ENCODE data around the gene ARSD.
A peak's percentile ranks its signal among the peaks of the same experiment; 100 is the strongest.
"Not testable (repeated sequence)": the region's sequence is repeated elsewhere in the genome, so short reads cannot be mapped to it uniquely, and the experiment has no call there.

The ARSD gene, protein sequence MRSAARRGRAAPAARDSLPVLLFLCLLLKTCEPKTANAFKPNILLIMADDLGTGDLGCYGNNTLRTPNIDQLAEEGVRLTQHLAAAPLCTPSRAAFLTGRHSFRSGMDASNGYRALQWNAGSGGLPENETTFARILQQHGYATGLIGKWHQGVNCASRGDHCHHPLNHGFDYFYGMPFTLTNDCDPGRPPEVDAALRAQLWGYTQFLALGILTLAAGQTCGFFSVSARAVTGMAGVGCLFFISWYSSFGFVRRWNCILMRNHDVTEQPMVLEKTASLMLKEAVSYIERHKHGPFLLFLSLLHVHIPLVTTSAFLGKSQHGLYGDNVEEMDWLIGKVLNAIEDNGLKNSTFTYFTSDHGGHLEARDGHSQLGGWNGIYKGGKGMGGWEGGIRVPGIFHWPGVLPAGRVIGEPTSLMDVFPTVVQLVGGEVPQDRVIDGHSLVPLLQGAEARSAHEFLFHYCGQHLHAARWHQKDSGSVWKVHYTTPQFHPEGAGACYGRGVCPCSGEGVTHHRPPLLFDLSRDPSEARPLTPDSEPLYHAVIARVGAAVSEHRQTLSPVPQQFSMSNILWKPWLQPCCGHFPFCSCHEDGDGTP

DNA sequence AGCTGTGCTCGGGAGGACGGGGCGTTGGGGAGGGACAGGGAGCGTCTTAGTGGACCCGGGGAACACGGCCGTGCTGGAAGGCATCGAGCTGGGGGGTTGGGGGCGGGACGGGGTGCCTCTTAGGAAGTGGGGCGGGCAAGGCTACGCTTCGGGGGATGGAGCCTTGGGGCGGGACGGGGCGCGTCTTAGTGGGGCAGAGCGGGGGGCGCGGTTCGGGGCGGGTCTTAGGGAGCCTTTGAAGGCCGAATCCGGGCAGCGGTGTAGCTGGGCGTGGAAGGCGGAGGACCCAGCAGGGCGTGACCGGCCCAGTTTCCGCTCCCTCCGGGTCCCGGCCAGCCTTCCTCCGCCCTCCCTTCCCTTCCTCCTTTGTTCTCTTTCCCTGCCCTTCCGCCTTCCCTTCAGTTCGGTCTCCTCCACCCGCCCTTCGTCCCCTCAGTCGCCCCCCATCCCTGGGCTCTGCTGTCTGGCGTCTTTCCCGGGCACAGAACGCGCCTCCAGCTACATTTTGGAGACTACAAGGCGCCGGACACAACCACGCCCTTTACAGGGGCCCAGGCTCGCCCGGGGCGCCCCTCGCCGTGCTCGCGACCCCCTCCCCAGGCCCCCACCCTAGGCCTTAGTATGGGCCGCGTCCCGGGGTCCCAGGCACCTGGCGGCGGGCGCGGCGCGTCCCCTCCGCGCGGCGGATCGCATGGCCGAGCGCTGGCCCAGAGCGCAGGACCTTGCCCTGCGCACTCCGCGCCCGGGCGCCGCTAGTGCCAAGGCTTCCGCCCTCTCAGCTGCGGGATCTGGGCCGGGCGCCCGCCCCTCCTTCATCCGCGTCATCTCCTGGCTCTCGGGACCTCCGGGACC is at the start of gene ARSD:
TSS of gene ARSD (minus strand) at position 757 of the 852 bp plus-strand sequence. CDS start at position 693, 64 bp downstream.
- DNase-seq: peak; percentile 53

DNA sequence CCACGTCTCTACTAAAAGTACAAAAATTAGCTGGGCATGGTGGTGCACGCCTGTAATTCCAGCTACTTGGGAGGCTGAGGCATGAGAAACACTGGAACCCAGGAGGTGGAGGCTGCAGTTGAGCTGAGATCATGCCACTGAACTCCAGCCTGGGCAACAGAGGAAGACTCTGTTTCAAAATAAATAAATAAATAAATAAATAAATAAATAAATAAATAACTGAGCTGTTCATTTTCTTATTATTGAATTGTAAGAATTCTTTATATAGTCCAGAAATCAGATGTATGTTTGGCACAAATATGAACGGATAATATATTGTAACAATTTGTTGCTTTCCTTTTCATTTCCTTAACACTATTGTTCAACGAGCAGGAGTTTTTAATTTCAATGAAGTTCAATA is 49.5 kb upstream of the ARSD start:
- DNase-seq: not testable (repeated sequence)

DNA sequence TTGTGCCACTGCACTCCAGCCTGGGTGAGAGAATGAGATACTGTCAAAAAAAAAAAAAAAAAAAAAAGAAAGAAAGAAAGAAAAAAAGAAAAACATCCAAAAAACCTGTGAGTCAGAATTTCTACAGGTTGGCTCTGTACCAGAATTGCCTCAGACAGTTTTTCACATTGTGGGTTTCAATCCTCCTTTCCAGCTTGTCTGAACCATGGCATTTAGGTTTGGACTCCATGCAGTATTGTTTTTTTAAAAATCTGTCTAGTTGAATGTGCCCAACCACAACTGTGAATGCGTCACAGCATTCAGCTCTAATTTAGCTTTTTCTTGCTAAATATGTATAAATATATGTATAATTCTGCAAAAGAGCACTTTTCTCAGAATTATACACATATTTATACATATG is 45.8 kb upstream of the ARSD start:
- DNase-seq: no peak

DNA sequence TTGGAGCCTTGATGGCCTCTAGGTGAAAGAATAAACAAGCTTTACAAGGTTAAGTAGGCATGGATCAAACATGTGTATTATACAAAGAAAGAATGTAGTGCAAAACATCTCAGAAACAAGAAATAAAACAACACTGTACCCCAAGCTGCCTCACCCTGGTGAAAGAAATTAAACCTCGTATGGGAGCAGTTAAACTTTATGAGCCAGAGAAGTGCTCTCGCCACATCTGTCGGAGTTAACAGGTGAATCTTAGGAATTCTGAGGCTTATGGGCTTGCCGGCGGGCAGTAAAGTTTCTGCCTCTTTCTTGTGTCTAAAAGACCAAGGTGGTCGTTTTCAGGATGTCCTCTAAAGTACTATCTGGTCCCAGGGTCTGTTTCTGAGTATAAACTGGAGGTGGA is 43.3 kb upstream of the ARSD start:
- DNase-seq: no peak

DNA sequence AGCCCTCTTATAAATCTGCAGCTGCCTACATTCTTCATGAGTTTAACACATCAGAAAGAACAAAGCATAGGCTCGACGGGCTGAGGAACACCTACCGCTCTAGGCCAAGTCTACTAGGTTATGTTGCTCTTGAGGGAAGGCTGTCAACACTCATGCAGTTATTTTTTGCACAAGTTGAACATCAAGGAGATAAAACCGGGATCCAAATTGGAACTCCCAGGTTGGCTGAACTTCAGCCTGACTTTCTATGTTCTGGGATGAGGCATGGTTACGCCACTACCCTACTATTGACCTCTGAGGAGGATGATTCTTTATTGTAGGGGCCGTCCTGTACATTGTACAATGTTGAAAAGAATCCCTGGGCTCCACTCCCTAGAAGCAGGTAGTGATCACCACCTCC is 39.9 kb upstream of the ARSD start:
- no peak for DNase-seq

DNA sequence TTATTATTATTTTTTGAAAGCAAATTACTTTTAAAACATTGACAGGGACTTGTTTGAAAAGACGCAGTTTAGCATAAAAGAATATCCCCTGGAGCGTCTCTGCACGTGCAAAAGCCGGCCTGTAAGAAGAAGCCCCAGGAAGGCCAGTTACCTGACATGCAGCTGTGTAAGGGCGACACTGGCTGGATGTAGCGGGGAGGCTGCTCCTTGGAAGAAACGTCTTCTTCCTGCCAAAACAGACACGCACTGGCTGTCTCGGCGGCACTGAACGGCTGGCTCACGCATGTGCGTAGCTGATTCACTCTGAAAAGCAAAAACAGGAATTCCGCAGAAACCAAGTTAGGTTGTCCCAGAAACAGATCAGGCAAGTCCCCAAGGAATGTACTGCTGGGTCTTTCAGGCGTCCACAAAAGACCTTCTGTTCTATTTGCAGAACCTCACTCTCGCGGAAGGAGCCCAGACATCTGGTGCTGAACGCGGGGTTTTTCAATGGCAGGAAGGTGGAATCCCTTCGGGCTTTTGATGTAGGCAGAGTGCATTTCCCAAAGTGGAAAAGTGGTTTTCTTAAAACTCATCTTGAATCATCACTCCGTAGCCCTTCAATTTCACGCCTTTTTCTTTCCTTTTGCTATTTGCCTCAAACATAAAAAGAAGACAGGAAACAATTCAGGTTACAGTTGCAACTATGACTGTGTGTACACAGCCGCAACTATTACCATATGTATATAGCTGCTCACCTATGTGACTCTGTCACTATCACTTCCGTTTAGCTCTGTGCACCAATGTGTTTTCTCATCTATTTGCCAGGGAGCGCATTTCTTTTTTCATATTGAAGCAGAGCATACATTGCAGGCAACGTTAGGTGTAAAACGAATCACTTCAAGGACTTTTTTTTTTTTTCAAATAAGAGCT is 39.1 kb upstream of the ARSD start:
- DNase-seq: peak; percentile 1

DNA sequence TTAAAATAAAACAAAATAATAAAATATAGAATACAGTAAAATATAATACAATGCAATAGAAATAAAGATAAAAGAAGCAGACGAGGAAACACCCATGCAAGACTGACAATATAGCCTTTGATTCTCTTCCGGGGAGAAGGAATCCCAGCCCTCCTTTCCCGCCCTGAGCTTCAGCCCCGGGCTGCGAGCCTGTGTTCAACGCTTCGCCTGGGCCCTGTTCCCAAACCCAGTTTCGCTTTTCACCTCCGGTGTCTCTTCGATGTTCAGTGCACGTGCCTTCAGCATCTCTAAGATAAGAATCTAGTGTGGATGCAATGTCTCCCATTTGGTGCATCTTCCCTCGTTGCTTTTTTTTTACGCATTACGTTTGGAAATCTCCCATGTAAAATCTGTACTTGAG is 38.4 kb upstream of the ARSD start:
- DNase-seq: no peak

DNA sequence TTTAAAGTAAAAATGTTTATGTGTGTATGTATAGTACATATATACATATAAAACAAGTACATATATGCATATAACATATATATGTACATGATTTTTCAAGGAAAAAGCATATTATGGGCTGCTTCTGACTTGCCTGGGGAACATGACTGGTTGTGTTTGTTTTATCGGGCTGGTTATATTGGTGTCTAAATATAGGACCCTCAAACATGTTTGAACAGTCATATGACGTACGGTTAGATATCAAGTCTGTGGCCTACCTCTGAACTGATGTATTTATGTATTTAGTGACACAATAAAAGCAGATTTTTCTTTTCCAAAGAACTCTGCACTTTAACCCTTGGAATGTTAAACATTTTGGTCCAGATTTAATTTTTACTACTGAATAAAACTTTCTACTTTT is 37.9 kb upstream of the ARSD start:
- no peak for DNase-seq

DNA sequence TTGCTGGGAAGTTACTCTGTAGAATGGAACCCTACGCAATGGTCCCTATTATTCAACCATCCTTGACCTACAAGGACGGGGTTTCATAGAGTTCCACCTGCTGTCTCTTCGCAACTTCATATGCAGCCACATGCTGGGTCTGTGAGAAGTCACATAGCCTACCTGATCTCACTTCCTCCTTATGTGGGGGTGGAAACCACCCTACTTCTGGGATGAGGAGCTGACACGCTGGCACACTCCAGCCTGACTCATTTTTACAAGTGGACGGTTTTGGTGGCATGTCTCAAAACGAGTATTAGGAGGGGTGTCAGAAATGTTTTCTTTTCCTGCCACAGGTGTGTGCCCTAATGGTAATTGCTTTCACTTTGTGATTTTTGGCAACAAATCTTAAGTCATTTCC is 36.8 kb upstream of the ARSD start:
- no peak for DNase-seq

DNA sequence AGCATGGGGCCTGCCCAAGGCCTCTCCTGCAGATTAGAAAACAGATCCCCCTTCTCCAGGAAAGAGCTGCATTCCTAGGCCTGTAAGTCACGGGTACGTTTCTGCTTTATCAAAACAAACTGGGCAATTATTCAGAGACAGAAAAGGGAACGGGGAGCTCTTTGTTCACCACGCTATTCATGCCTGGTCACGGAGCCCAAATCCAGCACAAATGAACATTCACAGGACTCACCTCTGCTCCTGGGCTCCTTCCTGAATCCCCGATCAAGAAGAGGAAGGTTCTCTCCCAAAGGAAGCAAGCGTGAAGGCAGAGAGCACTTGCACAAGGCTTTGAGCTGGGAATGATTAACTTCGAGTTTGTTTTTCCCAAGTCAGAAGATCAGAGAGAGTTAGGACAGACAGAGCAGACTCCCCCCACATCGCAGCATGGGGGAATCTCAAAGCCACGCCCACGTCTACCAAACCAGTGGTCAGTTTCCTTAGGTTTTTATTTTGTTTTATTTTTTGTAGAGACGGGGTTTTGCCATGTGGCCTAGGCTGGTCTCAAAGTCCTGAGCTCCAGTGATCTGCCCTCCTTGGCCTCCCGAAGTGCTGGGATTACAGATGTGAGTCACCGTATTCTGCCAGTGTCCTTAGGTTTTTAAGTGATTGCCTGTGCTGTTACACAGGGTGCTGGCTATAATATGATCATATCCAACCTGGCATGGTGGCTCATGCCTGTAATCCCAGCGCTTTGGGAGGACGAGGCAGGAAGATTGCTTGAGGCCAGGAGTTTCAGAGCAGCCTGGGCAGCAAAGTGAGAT is 35.1 kb upstream of the ARSD start:
- DNase-seq: not testable (repeated sequence)

DNA sequence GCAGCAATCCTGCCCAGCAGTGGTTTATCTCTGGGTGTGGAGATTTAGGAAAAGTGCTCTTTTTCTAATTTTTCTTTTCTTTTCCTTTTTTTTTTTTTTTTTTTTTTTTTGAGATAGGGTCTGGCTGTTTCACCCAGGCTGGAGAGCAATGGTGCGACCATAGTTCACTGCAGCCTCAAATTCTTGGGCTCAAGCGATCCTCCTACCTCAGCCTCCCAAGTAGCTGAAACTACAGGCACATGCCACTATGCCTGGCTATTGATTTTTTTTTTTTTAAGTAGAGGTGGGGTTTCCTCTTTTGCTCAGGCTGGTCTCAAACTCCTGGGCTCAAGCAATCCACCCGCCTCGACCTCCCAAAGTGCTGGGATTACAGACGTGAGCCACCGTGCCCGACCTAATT is 34.3 kb upstream of the ARSD start:
- DNase-seq: not testable (repeated sequence)

DNA sequence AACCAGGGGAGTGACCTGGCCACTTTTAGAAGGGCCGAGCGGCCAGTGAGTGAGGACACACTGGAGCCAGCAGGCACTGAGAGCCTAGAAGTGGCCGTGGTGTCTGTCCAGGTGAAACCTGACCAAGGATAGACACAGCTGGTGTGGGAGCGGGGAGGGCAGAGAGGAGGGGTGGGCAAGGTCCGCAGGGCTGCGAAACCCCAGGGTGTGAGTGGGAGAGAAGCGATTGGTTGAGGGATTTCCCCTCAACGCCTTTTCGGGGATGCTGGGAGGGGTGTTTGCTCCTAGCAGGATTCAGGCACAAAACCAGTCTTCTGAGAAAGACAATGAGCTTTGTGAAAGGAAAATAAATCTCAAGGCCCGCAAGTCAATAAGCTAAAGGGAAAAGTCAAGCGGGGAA is 33.2 kb upstream of the ARSD start:
- DNase-seq: no peak

DNA sequence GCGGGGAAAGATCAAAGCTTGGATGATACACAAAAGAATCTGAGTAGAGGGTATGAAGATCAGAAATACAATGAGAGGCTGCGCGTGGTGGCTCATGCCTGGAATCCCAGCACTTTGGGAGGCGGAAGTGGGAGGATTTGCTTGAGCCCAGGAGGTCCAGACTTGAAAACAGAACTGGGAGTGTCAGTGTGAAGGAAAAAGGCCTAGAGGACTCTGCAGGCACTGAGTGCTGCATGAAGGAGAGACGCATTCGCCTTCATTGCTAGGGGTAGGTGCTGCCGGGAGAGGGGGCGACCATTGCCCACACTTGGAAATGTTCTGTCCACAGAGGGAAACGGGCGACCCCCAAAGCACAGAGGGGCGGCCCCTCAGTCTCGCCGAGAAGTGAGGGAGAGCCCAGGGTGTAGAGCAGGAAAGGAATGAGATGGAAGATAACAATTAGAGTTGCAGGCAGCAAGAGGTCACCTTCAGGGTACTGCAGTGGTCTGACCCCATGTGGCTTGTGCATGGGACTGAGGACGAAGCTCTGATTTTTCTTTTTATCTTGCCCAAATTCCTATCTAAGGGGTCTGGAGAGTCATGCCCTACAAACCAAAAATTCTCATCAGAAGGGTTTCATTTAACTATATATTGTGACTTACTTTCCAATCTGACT is 31.8 kb upstream of the ARSD start:
- DNase-seq: no peak

DNA sequence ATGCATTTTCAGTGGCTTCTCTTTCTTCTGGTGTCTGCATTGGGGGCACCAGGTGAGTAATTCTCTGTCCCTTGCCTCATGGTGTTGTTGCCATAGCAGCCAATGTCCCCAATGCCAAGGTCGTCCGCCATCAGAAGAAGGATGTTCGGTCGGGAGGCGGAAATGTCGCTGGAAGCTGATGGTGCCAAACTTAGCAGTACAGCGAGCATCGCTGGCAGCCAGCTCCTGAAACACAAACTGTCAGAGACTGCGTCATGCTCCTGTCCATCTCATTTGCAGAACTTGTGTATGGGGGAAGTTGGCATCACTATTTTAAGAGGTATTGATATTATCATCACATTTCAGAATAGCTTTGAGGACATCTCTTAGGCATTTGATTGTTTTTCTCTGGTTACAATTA is 29.1 kb upstream of the ARSD start:
- no peak for DNase-seq

DNA sequence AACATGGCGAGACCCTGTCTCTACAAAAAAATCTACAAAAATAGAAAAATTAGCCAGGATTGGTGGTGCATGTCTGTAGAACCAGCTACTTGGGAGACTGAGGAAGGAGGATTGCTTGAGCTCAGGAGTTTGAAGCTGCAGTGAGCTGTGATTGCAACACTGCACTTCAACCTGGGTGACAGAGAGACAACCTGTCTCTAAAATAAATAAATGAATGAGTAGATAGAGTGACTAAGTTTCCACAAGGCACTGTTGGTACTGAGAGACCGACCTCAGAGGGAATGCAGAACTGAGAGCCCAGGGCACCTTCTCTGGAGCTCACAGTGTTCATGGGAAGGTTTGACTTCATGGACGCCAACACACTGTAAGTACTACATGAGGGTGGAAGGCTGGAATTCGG is 26.7 kb upstream of the ARSD start:
- no peak for DNase-seq

DNA sequence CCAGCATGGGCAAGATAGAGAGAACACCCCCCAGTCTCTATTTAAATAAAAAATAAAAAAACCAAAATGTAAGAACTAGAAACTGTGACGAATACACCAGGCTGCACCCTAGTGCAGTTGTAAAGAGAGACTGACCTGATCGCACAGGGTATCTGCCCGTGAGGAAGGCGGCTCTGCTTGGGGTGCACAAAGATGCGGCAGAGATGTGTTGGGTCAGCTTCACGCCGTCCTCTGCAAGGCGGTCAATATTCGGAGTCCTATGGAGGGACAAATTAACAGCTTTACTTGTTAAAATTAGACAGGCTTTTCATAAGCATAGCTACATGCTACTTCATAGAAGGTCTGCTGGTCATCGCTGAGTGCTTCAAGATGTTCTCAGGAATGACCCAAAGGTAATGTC is 26.1 kb upstream of the ARSD start:
- DNase-seq: no peak

DNA sequence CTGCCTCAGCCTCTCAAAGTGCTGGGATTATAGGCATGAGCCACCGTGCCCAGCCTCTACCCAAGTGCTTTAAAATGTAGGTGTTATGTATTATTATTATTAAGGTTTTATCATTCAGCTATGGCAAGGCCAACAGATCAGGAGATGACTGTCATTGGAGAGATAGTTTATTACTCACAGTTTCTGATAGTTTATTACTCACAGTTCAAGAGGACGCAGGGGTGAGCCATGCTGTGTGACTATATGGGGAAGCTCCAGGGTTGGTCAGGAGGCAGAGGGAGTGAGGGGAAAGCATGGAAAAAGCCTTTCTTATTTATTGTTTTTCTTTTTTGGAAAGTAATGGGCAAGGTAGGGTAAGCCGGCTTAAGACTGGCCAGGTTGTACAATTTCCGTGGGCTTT is 25.4 kb upstream of the ARSD start:
- DNase-seq: no peak

DNA sequence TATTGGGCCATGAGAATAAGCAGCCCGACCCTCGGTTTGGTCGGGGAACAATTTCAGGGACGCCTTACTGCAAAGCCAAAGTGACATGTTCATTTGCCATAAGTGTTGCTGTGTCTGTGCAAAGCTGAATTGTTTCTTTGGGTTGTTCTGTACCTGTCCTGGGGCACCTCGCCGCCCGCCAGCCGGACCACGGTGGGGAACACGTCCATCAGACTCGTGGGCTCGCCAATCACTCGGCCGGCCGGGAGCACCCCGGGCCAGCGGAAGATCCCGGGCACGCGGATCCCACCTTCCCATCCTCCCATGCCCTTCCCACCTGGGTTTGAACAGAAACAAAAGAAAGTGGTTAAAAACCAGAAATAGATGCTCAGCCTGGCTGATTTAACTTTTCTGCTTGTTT is 8.8 kb upstream of the ARSD start:
- not testable (repeated sequence) for DNase-seq

DNA sequence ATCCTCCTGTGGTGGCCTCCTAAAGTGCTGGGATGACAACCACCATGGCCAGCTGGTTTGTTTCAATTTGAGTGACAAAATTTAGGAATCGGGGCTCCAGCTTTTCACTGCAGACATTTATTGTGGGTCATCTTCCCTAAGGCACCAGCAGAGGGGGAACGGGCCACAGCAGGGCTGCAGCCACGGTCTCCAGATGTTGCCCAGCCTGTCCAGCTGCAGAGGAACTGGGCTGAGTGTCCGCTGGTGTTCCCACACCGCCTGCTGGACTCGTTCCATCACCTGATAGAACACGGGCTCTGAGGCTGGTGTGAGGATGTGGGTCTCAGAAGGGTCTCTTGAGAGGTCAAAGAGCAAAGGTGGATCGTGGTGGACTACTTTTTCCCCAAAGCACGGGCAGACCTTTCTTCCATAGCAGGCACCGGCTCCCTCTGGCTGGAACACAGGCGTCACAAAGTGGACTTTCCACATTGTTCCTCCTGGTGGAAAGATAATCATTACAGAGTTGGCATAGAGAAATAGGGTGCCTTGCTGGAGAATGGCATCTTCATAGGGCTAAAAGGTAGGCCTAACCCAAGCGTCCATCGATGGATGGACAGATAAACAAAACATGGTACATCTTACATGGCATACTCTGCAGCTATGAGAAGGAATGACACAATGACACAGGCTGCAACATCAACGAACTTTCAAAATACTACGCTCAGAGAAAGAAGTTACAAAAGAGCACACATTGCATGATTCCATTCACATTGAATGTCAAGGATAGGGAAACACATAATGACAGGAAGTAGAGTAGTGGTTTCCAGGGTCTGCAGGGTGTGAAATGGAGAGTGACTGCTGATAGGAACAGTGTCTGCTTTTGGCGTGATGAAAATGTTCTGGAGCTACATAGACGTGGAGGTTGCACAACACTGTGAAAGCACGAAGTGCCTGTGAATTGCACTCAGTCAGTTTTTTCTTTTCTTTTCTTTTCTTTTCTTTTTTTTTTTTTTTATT is 5.9 kb upstream of the ARSD start:
- no peak for DNase-seq

Data from CD4-positive, alpha-beta T cell treated with Interleukin-12 subunit alpha and Interleukin-12 subunit beta, for 1 hour (primary cell).